Caki2 (cell line): ENCODE measurements around the gene CTU2. TPM values are rescaled to one million over a fixed set of nuclear protein-coding genes. Genes with fewer than 3 reads are reported as not detected.
A peak's percentile ranks its signal among the peaks of the same experiment; 100 is the strongest.

Source experiments
- DNase-seq: peaks from one replicate; pipeline ENCODE4 v3.0.0-alpha.2; 2015; ENCODE audit warnings: low read depth
- in situ Hi-C: cut with HindIII; loops from 2 replicates; pipeline ENCODE4 v1.10.0; 2016; ENCODE audit warnings: low sequenced_read_pairs, low pct_unique_long_range_greater_than_20kb, mixed read lengths
- total RNA-seq: library from RNA; depleted of rRNA; stranded (reverse); fragments of >200 nt; shearing (Covaris generic); gene quantifications from 2 replicates; pipeline ENCODE4 v1.2.3, GENCODE V29; 2014; ENCODE audit warnings: low replicate concordance; rRNA removed

The CTU2 gene
- total RNA-seq, 1 experiment from 2014 or later, result 36.2 TPM

- DNase-seq, result peak; percentile 74
- in situ Hi-C loops, result no loop called here
Observed at GRCh38 chr16:88763502-88764053, 57.3 kb downstream of the CTU2 start.

- in situ Hi-C loops, result no loop called here
- DNase-seq, result no peak
Observed at GRCh38 chr16:88764080-88764479, 57.8 kb downstream of the CTU2 start.

GRCh38 chr16:88764913-88765349 lies 58.6 kb downstream of the CTU2 start:
- DNase-seq, result peak; percentile 79
- in situ Hi-C loops, result no loop called here

Other genes with a start within 250 kb of the CTU2 start
- gene ZC3H18, start 136.1 kb upstream of the CTU2 start, total RNA-seq, result 14.2 and 16.9 TPM in 2 replicates
- not detected in 2 replicates for gene IL17C, start 67.9 kb upstream of the CTU2 start, total RNA-seq
- gene CYBA, start 55.5 kb upstream of the CTU2 start, total RNA-seq, result 520 and 591 TPM in 2 replicates
- 63.3 and 63.6 TPM in 2 replicates for gene MVD, start 43.4 kb upstream of the CTU2 start, total RNA-seq
- gene SNAI3, start 20.0 kb upstream of the CTU2 start, total RNA-seq, result 0.88 TPM in 1 of 2 replicates, not detected in the other
- 24.4 and 27.5 TPM in 2 replicates for gene RNF166, start 95 bp upstream of the CTU2 start, total RNA-seq
- gene PIEZO1, start 78.7 kb downstream of the CTU2 start, total RNA-seq, result 81.1 and 82.0 TPM in 2 replicates
- gene CDT1, start 97.3 kb downstream of the CTU2 start, total RNA-seq, result 23.1 and 24.6 TPM in 2 replicates
- gene APRT, start 105.4 kb downstream of the CTU2 start, total RNA-seq, result 262 and 321 TPM in 2 replicates
- 20.8 and 20.9 TPM in 2 replicates for gene GALNS, start 150.4 kb downstream of the CTU2 start, total RNA-seq
- gene TRAPPC2L, start 150.6 kb downstream of the CTU2 start, total RNA-seq, result 40.9 and 48.8 TPM in 2 replicates
- gene PABPN1L, start 160.2 kb downstream of the CTU2 start, total RNA-seq, result not detected in 2 replicates